Right forelimb (tissue), 1 donor: ENCODE results near the gene SCGB2B2.
"Not testable (repeated sequence)": the region's sequence is repeated elsewhere in the genome, so short reads cannot be mapped to it uniquely, and the experiment has no call there.

Source experiments
- DNase-seq: peaks from one replicate; pipeline ENCODE4 v3.0.0-alpha.2; 2018

Gene SCGB2B2

GRCh38 chr19:34668077-34668689 is 8.8 kb downstream of the SCGB2B2 start:
- not testable (repeated sequence) for DNase-seq

GRCh38 chr19:34667349-34668076 is 9.4 kb downstream of the SCGB2B2 start:
- DNase-seq, result no peak

- no peak for DNase-seq
These were observed 10.0 kb downstream of the SCGB2B2 start for GRCh38 chr19:34666958-34667265.

- DNase-seq, result no peak
These were observed 10.6 kb downstream of the SCGB2B2 start for GRCh38 chr19:34666200-34666957.

- not testable (repeated sequence) for DNase-seq
These were observed 11.7 kb downstream of the SCGB2B2 start for GRCh38 chr19:34665275-34665674.

GRCh38 chr19:34664870-34665269 is 12.1 kb downstream of the SCGB2B2 start:
- no peak for DNase-seq

- DNase-seq, result no peak
These were observed 12.8 kb downstream of the SCGB2B2 start for GRCh38 chr19:34664168-34664567.

- DNase-seq, result no peak
These were observed 14.0 kb downstream of the SCGB2B2 start for GRCh38 chr19:34662919-34663318.

GRCh38 chr19:34661357-34661756 is 15.6 kb downstream of the SCGB2B2 start:
- no peak for DNase-seq

GRCh38 chr19:34655651-34656050 is 21.3 kb downstream of the SCGB2B2 start:
- no peak for DNase-seq

GRCh38 chr19:34654796-34655195 is 22.2 kb downstream of the SCGB2B2 start:
- DNase-seq, result no peak

GRCh38 chr19:34651747-34652146 is 25.2 kb downstream of the SCGB2B2 start:
- DNase-seq, result no peak

- no peak for DNase-seq
These were observed 26.9 kb downstream of the SCGB2B2 start for GRCh38 chr19:34649886-34650543.

- no peak for DNase-seq
These were observed 31.4 kb downstream of the SCGB2B2 start for GRCh38 chr19:34645551-34645950.

- DNase-seq, result no peak
These were observed 31.9 kb downstream of the SCGB2B2 start for GRCh38 chr19:34644991-34645461.

- DNase-seq, result no peak
These were observed 34.7 kb downstream of the SCGB2B2 start for GRCh38 chr19:34642241-34642640.

GRCh38 chr19:34639491-34640085 is 37.4 kb downstream of the SCGB2B2 start:
- DNase-seq, result no peak

GRCh38 chr19:34633802-34634201 is 43.2 kb downstream of the SCGB2B2 start:
- DNase-seq, result no peak
